ENCODE data around the gene NUDT12.

NUDT12 gene

DNA sequence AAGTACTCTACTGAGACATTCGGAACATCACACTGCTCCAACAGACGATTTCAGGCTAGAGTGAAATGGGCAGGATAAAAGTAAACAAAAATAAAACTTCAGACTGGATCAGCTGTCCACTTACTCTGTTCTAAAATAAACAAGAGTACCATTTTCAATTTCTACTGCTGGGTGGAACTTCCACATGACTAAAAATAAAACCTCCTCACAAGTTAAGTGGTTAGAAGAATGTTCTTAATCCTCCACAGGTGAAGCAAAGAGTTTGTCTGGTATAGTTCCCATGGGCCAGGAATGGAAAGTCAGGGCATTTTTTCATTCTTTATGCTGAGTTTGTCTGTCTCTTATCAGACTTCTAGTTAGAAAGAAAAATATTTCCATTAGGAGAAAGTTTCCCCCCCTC, 15.7 kb downstream of the NUDT12 start:
- TF ChIP-seq, protein P1, sequence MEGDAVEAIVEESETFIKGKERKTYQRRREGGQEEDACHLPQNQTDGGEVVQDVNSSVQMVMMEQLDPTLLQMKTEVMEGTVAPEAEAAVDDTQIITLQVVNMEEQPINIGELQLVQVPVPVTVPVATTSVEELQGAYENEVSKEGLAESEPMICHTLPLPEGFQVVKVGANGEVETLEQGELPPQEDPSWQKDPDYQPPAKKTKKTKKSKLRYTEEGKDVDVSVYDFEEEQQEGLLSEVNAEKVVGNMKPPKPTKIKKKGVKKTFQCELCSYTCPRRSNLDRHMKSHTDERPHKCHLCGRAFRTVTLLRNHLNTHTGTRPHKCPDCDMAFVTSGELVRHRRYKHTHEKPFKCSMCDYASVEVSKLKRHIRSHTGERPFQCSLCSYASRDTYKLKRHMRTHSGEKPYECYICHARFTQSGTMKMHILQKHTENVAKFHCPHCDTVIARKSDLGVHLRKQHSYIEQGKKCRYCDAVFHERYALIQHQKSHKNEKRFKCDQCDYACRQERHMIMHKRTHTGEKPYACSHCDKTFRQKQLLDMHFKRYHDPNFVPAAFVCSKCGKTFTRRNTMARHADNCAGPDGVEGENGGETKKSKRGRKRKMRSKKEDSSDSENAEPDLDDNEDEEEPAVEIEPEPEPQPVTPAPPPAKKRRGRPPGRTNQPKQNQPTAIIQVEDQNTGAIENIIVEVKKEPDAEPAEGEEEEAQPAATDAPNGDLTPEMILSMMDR (IDR thresholded peaks at IDR 0.05): no peak
- H3K9me3 ChIP-seq (ENCODE audit: control insufficient read depth, low read length): no peaks in the 10 kb centered on the region
- H3K36me3 ChIP-seq (ENCODE audit: control insufficient read depth, insufficient read depth, low read length): no peaks in the 10 kb centered on the region
- no peaks in the 10 kb centered on the region for H3K4me1 ChIP-seq
- H3K9ac ChIP-seq: no peak overlapping the region
- H3K27ac ChIP-seq: no peak overlapping the region
- no peaks in the 10 kb centered on the region for H3K27me3 ChIP-seq (ENCODE audit: control insufficient read depth, insufficient read depth, low read length)
- H3K79me2 ChIP-seq: no peaks in the 10 kb centered on the region
- H3K4me3 ChIP-seq (ENCODE audit: low read depth, low read length): no peak overlapping the region
- no peak overlapping the region for H2AFZ ChIP-seq
- no peak overlapping the region for H3K4me2 ChIP-seq (ENCODE audit: low read length)

DNA sequence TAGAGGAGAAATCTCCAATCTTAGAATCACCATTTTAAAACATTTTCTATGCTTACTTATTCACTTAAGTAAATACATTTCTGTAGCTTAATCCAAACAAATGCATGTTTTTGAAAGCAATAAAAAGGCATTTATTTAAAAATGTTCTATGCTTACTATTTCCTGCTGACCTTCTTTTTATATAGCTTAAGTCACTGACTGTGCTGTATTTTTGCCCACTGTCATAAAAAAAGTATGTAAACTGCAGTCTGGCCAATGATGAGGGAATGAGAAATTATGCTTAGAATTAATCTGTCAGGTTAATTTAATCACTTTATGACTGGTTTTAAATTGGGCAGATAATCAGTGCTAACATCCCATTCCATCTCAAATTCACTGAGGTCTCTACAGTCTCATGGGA, 20.1 kb downstream of the NUDT12 start:
- Histone ChIP-seq H3K27ac (no peak overlapping the region), H3K79me2 (no peaks in the 10 kb centered on the region), H3K4me1 (peaks cover 4% of the 10 kb centered on the region), H3K36me3 (ENCODE audit: control insufficient read depth, insufficient read depth, low read length) (no peaks in the 10 kb centered on the region), H2AFZ (no peak overlapping the region), H3K9me3 (ENCODE audit: control insufficient read depth, low read length) (no peaks in the 10 kb centered on the region), H3K9ac (no peak overlapping the region), H3K4me2 (ENCODE audit: low read length) (no peak overlapping the region), H3K27me3 (ENCODE audit: control insufficient read depth, insufficient read depth, low read length) (no peaks in the 10 kb centered on the region), H3K4me3 (ENCODE audit: low read depth, low read length) (no peak overlapping the region)
- TF ChIP-seq, protein P1 (IDR thresholded peaks at IDR 0.05): no peak

DNA sequence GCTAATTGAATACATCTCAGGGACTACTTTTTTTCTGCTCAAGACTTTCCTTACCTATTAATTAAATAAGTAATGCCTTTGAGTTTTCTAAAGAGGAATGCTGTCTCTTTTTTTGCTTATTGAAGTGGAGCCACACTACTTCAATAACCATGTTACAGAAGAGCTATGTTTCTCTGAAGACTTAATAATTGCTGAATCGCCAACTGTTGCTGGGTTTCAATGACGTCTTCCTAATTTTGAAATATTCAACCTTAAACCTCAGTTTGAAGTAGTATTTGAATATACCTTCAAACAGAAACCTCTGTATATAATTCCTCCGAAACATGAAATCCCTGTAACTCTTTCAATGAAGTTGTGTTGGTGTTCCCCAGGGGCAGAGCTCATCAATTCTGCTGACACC, 21.0 kb downstream of the NUDT12 start:
- no peaks in the 10 kb centered on the region for H3K27me3 ChIP-seq (ENCODE audit: control insufficient read depth, insufficient read depth, low read length)
- H3K4me2 ChIP-seq (ENCODE audit: low read length): no peak overlapping the region
- no peak overlapping the region for H3K27ac ChIP-seq
- H3K9me3 ChIP-seq (ENCODE audit: control insufficient read depth, low read length): no peaks in the 10 kb centered on the region
- no peaks in the 10 kb centered on the region for H3K36me3 ChIP-seq (ENCODE audit: control insufficient read depth, insufficient read depth, low read length)
- H3K4me1 ChIP-seq: peaks cover 4% of the 10 kb centered on the region
- no peak overlapping the region for H3K9ac ChIP-seq
- H3K79me2 ChIP-seq: no peaks in the 10 kb centered on the region
- H2AFZ ChIP-seq: no peak overlapping the region
- TF ChIP-seq, protein P1 (IDR thresholded peaks at IDR 0.05): no peak
- H3K4me3 ChIP-seq (ENCODE audit: low read depth, low read length): no peak overlapping the region

DNA sequence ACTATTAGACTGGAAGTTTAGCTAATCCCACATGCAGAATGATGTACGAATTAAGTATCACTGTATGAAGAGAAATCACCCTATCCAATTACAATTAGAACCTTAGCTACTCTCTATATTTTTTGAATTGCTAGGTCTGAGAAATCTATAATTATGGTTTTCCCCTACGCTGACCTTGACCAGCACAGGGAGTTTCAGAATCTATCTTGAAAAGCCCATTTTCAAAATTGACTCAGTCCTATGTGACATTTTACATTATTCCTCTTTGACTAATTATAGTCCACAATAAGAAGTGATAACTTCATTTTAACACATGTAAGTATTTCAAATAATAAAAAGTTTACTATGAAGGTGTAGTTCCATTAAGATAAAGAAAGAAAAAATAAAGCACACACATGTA, 21.5 kb downstream of the NUDT12 start:
- Histone ChIP-seq H3K36me3 (ENCODE audit: control insufficient read depth, insufficient read depth, low read length) (no peaks in the 10 kb centered on the region), H3K4me2 (ENCODE audit: low read length) (no peak overlapping the region), H3K4me1 (peaks cover 4% of the 10 kb centered on the region), H3K9ac (no peak overlapping the region), H3K27me3 (ENCODE audit: control insufficient read depth, insufficient read depth, low read length) (no peaks in the 10 kb centered on the region), H2AFZ (no peak overlapping the region), H3K79me2 (no peaks in the 10 kb centered on the region), H3K9me3 (ENCODE audit: control insufficient read depth, low read length) (no peaks in the 10 kb centered on the region), H3K27ac (no peak overlapping the region), H3K4me3 (ENCODE audit: low read depth, low read length) (no peak overlapping the region)
- TF ChIP-seq, protein P1 (IDR thresholded peaks at IDR 0.05): no peak

All from parathyroid adenoma (tissue), 2 donors.